H9 (cell line): ENCODE data around the gene PLEK. TPM values are rescaled to one million over a fixed set of nuclear protein-coding genes. Genes with fewer than 3 reads are reported as not detected.

Experiments
- DNase-seq: peaks from one replicate; pipeline ENCODE4 v3.0.0-alpha.2; 2017
- H2AFZ ChIP-seq: one replicate; pipeline ENCODE4 v1.6.1; 2013; ENCODE audit warnings: mild to moderate bottlenecking, low read length, control low read depth, moderate library complexity
- H2AK5ac ChIP-seq: 2 replicates; pipeline ENCODE4 v1.6.1; 2013; ENCODE audit warnings: low read length, control low read depth, mixed read lengths; ENCODE audit not compliant: insufficient read length
- H2BK120ac ChIP-seq: one replicate; pipeline ENCODE4 v1.6.1; 2013; ENCODE audit warnings: low read depth, mild to moderate bottlenecking, low read length, control low read depth, inconsistent platforms; ENCODE audit not compliant: poor library complexity, severe bottlenecking
- H2BK12ac ChIP-seq: 2 replicates; pipeline ENCODE4 v1.6.1; 2013; ENCODE audit warnings: low read length, control low read depth, mixed read lengths, low read depth; ENCODE audit not compliant: insufficient read length
- H2BK15ac ChIP-seq: 2 replicates; pipeline ENCODE4 v1.6.1; 2013; ENCODE audit warnings: low read depth, low read length, control low read depth
- H2BK20ac ChIP-seq: one replicate; pipeline ENCODE4 v1.6.1; 2013; ENCODE audit warnings: low read depth, mild to moderate bottlenecking, low read length, control low read depth, inconsistent platforms; ENCODE audit not compliant: poor library complexity, severe bottlenecking
- H2BK5ac ChIP-seq: 2 replicates; pipeline ENCODE4 v1.6.1; 2013; ENCODE audit warnings: low read length, control low read depth, mixed read lengths; ENCODE audit not compliant: insufficient read length
- H3K14ac ChIP-seq: 2 replicates; pipeline ENCODE4 v1.6.1; 2013; ENCODE audit warnings: low read length, control low read depth; ENCODE audit not compliant: insufficient read depth
- H3K18ac ChIP-seq: 2 replicates; pipeline ENCODE4 v1.6.1; 2013; ENCODE audit warnings: low read depth, mild to moderate bottlenecking, mixed read lengths, low read length, control low read depth; ENCODE audit not compliant: insufficient read length
- H3K23ac ChIP-seq: 2 replicates; pipeline ENCODE4 v1.6.1; 2013; ENCODE audit warnings: low read length, control low read depth, mixed read lengths, low read depth; ENCODE audit not compliant: insufficient read length
- H3K23me2 ChIP-seq: 2 replicates; pipeline ENCODE4 v1.6.1; 2013; ENCODE audit warnings: low read depth, mild to moderate bottlenecking, mixed read lengths, low read length, control low read depth; ENCODE audit not compliant: insufficient read length, poor library complexity, severe bottlenecking
- H3K27ac ChIP-seq: 2 replicates; pipeline ENCODE4 v1.5.1; 2013; ENCODE audit warnings: low read length, control low read depth, mixed read lengths, low read depth; ENCODE audit not compliant: insufficient read length
- H3K27me3 ChIP-seq: 2 replicates; pipeline ENCODE4 v1.6.1; 2013; ENCODE audit warnings: low read length, control low read depth, inconsistent platforms; ENCODE audit not compliant: insufficient read depth
- H3K4ac ChIP-seq: 2 replicates; pipeline ENCODE4 v1.6.1; 2013; ENCODE audit warnings: low read depth, mild to moderate bottlenecking, control low read depth, inconsistent platforms, low read length, moderate library complexity
- H3K4me1 ChIP-seq: 2 replicates; pipeline ENCODE4 v1.6.1; 2013; ENCODE audit warnings: low read length, control low read depth, inconsistent platforms; ENCODE audit not compliant: insufficient read depth
- H3K4me2 ChIP-seq: 2 replicates; pipeline ENCODE4 v1.6.1; 2013; ENCODE audit warnings: low read length, control low read depth, mixed read lengths; ENCODE audit not compliant: insufficient read length, insufficient read depth
- H3K56ac ChIP-seq: 2 replicates; pipeline ENCODE4 v1.6.1; 2013; ENCODE audit warnings: low read depth, mild to moderate bottlenecking, mixed read lengths, low read length, control low read depth; ENCODE audit not compliant: insufficient read length
- H3K79me1 ChIP-seq: 2 replicates; pipeline ENCODE4 v1.6.1; 2013; ENCODE audit warnings: low read depth, mild to moderate bottlenecking, moderate library complexity, low read length, control low read depth, inconsistent platforms; ENCODE audit not compliant: insufficient read depth, poor library complexity, severe bottlenecking
- H3K79me2 ChIP-seq: 2 replicates; pipeline ENCODE4 v1.6.1; 2013; ENCODE audit warnings: low read length, control low read depth, inconsistent platforms; ENCODE audit not compliant: insufficient read depth
- H3K9ac ChIP-seq: 2 replicates; pipeline ENCODE4 v1.6.1; 2013; ENCODE audit warnings: low read length, control low read depth, mixed read lengths; ENCODE audit not compliant: insufficient read length; ENCODE audit errors: extremely low read depth
- H3K9me3 ChIP-seq: one replicate; pipeline ENCODE4 v1.6.1; 2013; ENCODE audit warnings: low read depth, low read length, inconsistent platforms; ENCODE audit not compliant: control insufficient read depth
- H3T11ph ChIP-seq: one replicate; pipeline ENCODE4 v1.6.1; 2013; ENCODE audit warnings: mild to moderate bottlenecking, low read length, control low read depth, inconsistent platforms
- H4K20me1 ChIP-seq: one replicate; pipeline ENCODE4 v1.6.1; 2013; ENCODE audit not compliant: control insufficient read depth, insufficient read length, insufficient read depth
- H4K5ac ChIP-seq: 2 replicates; pipeline ENCODE4 v1.6.1; 2013; ENCODE audit warnings: low read depth, mild to moderate bottlenecking, mixed read lengths, low read length, control low read depth; ENCODE audit not compliant: insufficient read length
- H4K8ac ChIP-seq: replicated peaks from 2 replicates; pipeline ENCODE4 v1.6.1; 2013; ENCODE audit warnings: low read length, control low read depth, mixed read lengths, low read depth; ENCODE audit not compliant: insufficient read length
- H4K91ac ChIP-seq: 2 replicates; pipeline ENCODE4 v1.6.1; 2013; ENCODE audit warnings: low read depth, mild to moderate bottlenecking, moderate library complexity, mixed read lengths, low read length, control low read depth; ENCODE audit not compliant: insufficient read length
- H3K27ac Mint-ChIP-seq, 3 experiments: 2 replicates in 2 of 3; 3 replicates in 1 of 3; pipeline ENCODE4 v1.8.0; 2020 to 2021; ENCODE audit warnings: mixed read lengths in 3 of 3, mild to moderate bottlenecking in 1 of 3, moderate library complexity in 1 of 3
- H3K27me3 Mint-ChIP-seq: 2 replicates; pipeline ENCODE4 v1.8.0; 2021; ENCODE audit warnings: low read depth, mild to moderate bottlenecking, moderate library complexity, mixed read lengths
- H3K36me3 Mint-ChIP-seq, 3 experiments: 2 replicates in 2 of 3; 3 replicates in 1 of 3; pipeline ENCODE4 v1.8.0; 2020 to 2021; ENCODE audit warnings: low read depth in 3 of 3, mixed read lengths in 3 of 3; ENCODE audit not compliant: insufficient read depth in 1 of 3
- H3K4me1 Mint-ChIP-seq, 2 experiments: 2 replicates each; pipeline ENCODE4 v1.8.0; 2020; ENCODE audit warnings: mixed read lengths in 2 of 2
- H3K4me3 Mint-ChIP-seq, 2 experiments: 2 replicates in 1 of 2; 3 replicates in 1 of 2; pipeline ENCODE4 v1.8.0; 2020 to 2021; ENCODE audit warnings: mild to moderate bottlenecking in 2 of 2, mixed read lengths in 2 of 2, moderate library complexity in 1 of 2
- H3K9me3 Mint-ChIP-seq, 2 experiments: 2 replicates in 1 of 2; 3 replicates in 1 of 2; pipeline ENCODE4 v1.8.0; 2020; ENCODE audit warnings: mild to moderate bottlenecking in 2 of 2, mixed read lengths in 2 of 2, moderate library complexity in 1 of 2
- CTCF ChIP-seq: fragments of 200-600 bp; sonication (generic); conservative IDR thresholded peaks from 3 replicates; pipeline ENCODE4 v1.8.0; 2021; ENCODE audit warnings: antibody characterized with exemption, mild to moderate bottlenecking
- WGBS: extraction: QIAGEN DNeasy Blood & Tissue Kit; methylation state at CpG from one replicate; pipeline ENCODE4 v1.1.7; 2013; ENCODE audit warnings: missing lambda C conversion rate, low lambda C conversion rate, mixed read lengths; ENCODE audit not compliant: insufficient read length; ENCODE audit errors: extremely low coverage; 5-methylcytosine and 5-hydroxymethylcytosine counted together
- total RNA-seq: library from RNA; stranded (reverse); gene quantifications from 2 replicates; pipeline ENCODE4 v1.2.1, GENCODE V29; 2021

The PLEK gene
- total RNA-seq, 1 experiment from 2014 or later, result not detected

GRCh38 chr2:68368654-68369336 lies 3.7 kb downstream of the PLEK start:
- no peaks in the 10 kb centered on the region for H4K20me1 ChIP-seq
- no peak overlapping the region for H3K14ac ChIP-seq
- no peak overlapping the region for H3T11ph ChIP-seq
- Mint-ChIP-seq H3K36me3 (no peaks in the 10 kb centered on the region), H3K9me3 (no peaks in the 10 kb centered on the region), H3K4me1 (0 out of 4 replicates have a peak, but pooled peaks cover 0 to 3% of the 10 kb centered on the region in 2 experiments), H3K4me3 (no peak overlapping the region), H3K27me3 (no peaks in the 10 kb centered on the region), H3K27ac (no peak overlapping the region)
- H3K18ac ChIP-seq, result no peak overlapping the region
- H3K79me1 ChIP-seq, result no peaks in the 10 kb centered on the region
- H2BK5ac ChIP-seq, result no peak overlapping the region
- no peak overlapping the region for H2AFZ ChIP-seq
- no peaks in the 10 kb centered on the region for H3K9me3 ChIP-seq
- H3K23me2 ChIP-seq, result no peaks in the 10 kb centered on the region
- no peak overlapping the region for H2BK12ac ChIP-seq
- no peak overlapping the region for H3K23ac ChIP-seq
- no peak overlapping the region for H4K91ac ChIP-seq
- no peak overlapping the region for H3K9ac ChIP-seq
- no CpG with 5 or more reads among the region's 6 CpGs for WGBS
- no peak overlapping the region for H2BK15ac ChIP-seq
- no peak overlapping the region for H2BK120ac ChIP-seq
- H2BK20ac ChIP-seq, result no peak overlapping the region
- DNase-seq, result no peak
- TF ChIP-seq CTCF, result no peak
- H4K5ac ChIP-seq, result no peak overlapping the region
- H3K27ac ChIP-seq, result no peak overlapping the region
- no peak overlapping the region for H3K56ac ChIP-seq
- H2AK5ac ChIP-seq, result no peak overlapping the region
- no peaks in the 10 kb centered on the region for H3K27me3 ChIP-seq
- no peaks in the 10 kb centered on the region for H3K4me1 ChIP-seq
- no peaks in the 10 kb centered on the region for H3K79me2 ChIP-seq
- no peak overlapping the region for H3K4me2 ChIP-seq
- H4K8ac ChIP-seq, result no peak overlapping the region
- no peak overlapping the region for H3K4ac ChIP-seq
